HG03565 (cell line): ENCODE measurements around the gene MEIOB.

ENCODE experiments used
- ATAC-seq: cut with Tn5 transposase; IDR thresholded peaks from one replicate; pipeline ENCODE4 v1.9.1; 2021; ENCODE audit warnings: mild to moderate bottlenecking, moderate library complexity; ENCODE audit not compliant: unreplicated experiment

MEIOB gene

DNA sequence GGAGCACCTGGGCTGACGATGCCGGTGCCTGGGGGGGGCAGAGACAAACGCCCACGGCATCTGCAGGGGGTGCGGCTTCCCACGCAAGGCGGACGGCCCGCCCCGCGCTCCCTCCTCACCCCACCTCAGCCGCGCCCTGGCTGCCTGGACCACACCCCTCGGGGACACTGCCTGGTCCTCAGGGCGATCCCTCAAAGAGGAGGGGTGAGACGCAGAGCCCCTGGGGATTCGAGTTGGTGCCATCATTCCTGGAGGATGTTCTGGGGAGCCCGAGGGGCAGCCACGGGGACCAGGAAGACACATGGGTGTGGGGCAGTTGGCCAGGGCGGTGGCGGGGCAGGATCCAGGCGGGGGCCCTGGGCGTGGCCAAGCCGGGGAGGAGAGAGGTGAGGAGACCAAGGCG is 82.3 kb downstream of the MEIOB start:
- no peak for ATAC-seq

DNA sequence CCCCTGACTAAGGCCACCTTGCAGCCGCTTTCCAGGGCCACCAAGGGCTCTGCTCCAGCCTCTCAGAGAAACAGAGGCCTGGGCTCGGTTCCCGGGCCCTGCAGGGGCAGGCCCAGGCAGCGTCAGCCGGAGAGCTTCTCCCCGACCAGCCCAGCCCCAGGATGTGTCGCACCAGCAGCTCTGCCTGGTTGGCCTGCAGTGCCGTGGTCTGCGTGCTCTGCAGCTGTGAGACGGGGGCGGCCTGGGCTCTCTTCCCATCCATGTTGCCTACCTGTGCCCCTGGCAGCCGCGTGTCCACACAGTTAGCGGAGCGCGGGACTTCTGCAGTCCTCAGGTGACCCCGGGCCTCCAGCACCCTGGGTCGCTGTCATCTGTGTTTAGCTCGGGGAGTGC is 83.3 kb downstream of the MEIOB start:
- no peak for ATAC-seq

DNA sequence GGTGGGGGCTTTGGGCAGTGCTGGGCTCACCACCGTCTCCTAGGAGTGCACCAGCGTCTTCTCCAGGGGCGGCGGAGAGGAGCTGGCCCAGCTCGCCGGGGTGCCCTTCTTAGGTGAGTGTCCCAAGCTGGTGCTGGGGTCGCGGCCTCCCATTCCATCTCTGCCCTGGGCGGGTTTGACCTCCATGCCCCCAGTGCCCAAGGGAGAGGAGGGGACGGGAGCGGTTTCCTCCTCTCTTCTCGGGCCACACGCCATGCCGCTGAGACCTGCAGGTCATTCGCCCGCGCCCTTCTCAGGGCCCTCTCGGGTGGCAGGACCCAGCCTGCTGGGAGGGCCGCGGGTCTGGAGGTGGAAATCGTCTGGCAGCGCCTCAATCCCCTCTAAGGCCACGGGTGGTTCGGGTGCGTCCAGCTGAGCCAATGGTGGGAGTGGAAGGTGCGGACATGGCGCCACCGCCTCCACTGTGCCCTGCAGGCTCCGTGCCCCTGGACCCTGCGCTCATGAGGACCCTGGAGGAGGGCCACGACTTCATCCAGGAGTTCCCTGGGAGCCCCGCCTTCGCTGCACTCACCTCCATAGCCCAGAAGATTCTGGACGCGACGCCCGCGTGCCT is 83.8 kb downstream of the MEIOB start:
- ATAC-seq: no peak

DNA sequence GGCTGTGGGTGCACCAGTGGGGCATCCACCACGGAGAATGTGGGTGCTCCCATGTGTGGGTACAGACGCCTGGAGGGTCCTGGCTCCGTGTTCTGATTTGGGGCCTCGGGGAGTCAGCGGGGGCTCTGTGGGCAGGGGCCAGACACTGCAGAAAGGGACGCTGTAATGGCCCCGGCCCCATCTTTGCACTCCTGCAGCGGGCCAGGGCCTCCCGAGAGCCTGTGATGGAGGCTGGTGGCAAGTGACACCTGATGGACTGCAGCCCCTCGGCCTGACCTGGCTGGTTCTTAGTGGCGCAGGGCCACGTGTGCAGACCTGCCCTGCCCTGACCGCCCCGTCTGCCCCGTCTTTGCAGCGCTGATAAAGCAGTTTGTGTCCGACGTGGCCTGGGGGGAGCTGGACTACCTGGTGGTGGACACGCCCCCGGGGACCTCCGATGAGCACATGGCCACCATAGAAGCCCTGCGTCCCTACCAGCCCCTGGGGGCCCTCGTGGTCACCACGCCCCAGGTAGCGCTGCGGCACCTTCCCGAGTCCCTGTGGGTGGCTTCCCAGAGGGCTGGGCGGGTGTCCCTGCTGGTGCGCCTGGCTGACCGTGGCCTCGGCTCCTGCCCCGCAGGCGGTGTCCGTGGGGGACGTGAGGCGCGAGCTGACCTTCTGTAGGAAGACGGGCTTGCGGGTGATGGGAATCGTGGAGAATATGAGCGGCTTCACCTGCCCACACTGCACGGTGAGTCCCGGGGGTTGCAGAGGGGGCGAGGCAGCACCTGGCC is 84.5 kb downstream of the MEIOB start:
- ATAC-seq: no peak

DNA sequence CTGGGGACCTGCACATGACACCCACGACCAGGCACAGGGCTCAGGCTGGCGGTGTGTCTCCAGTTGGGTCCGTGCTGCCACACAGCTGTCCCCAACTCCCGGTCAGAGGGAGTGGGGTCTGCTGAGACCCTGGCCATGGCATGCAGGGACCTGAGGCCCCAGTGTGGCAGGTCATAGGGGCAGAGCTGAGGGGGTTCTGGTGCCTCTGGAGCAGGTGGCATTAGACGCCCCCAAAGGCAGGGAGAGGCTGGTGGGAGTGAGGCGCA is 85.0 kb downstream of the MEIOB start:
- no peak for ATAC-seq

DNA sequence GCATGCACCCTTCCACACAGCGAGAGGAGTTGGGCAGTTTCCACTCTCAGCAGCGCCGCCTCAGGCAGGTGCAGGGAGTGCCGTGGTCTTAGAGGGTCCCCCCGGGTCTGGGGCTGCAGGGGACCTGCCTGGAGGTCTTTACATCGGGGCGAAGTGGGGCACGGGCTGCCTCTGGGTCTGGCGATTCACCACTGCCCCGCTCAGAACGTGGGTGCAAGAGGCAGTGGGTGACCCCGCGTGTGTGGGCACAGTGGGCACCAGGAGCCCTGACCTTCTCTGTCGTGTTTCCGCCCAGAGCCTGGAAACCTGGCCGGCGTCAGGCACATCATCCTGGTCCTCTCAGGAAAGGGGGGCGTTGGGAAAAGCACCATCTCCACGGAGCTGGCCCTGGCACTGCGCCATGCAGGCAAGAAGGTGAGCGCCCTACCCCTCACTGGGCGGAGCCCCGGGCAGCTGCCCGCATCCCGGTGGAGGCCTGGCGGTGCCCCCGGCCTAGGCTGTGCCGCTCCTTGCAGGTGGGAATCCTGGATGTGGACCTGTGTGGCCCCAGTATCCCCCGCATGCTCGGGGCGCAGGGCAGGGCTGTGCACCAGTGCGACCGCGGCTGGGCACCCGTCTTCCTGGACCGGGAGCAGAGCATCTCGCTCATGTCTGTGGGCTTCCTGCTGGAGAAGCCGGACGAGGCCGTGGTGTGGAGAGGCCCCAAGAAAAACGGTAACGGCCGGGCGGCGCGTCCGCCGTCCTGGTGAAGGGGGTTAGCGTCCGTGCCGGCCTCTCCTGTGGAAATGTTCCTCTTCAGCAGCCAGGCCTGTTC is 85.5 kb downstream of the MEIOB start:
- no peak for ATAC-seq

DNA sequence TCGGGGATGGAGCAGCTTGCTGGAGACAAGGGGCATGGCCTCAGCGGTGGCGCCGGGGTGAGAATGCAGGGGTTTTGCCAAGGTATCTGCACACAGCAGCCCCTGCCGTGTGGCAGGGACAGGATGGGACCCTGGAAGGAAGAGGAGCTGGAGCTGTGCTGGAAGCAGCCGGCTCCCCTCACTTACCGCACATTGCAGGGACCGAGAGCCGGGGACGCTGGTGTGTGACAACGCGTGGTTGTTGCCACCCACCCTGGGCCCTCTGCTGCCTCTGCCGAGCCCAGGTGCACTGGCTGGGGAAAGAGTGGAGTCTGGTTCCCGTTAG is 86.2 kb downstream of the MEIOB start:
- no peak for ATAC-seq

DNA sequence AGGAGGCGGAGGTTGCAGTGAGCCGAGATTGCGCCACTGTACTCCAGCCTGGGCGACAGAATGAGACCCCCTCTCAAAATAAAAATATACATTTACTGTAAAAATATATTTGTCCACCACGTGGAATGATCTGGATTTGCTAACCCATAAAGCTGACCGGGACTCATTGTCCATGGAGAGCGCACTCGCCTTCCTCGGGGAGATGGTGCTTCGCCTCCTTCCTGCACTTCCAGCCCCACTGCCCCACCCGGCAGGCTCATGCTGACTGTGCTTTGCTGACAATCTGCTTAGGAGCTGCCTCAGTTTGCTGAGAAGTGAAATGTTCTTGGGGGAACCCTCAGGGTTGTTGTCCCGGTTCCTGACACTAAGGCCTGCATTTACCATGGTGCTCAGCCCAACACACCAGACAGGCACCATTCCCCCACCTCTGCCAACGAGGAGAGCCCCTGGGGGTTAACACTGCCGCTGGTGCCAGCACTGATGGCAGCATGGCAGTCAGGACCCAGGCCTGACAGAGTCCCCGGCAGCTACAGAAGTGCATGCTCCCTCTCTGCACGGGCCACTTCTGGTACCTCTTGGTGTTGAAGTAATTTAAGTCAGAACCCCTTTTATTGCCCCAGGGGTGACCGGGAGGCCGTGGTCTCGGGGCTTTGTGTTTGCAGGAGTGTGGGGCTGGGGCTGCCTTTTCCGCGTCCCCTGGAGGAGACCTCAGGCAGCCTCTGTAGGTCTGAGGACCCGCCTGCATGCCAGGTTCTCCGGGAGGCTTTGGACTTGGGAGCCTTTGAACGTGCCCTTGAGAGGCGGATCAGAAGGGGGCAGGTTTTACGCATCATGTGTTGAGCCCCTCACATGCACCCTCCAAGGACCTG is 86.8 kb downstream of the MEIOB start:
- no peak for ATAC-seq
